HFF-Myc (cell line): ENCODE measurements around the gene RTRAF.

Source experiments
- DNase-seq: peaks from one replicate; pipeline ENCODE4 v3.0.0-alpha.2; 2011; ENCODE audit warnings: low read depth; ENCODE audit errors: extremely low read depth
- H3K4me3 ChIP-seq: replicated peaks from 2 replicates; pipeline ENCODE4 v1.5.1; 2011; ENCODE audit warnings: low read depth, mild to moderate bottlenecking, control low read depth, low read length
- TF ChIP-seq, protein P1 (sequence below): IDR thresholded peaks from 2 replicates; pipeline ENCODE4 v1.5.1; 2012; ENCODE audit warnings: mild to moderate bottlenecking, low read depth, low read length, control low read depth; ENCODE audit errors: missing control alignments

Gene RTRAF

DNA sequence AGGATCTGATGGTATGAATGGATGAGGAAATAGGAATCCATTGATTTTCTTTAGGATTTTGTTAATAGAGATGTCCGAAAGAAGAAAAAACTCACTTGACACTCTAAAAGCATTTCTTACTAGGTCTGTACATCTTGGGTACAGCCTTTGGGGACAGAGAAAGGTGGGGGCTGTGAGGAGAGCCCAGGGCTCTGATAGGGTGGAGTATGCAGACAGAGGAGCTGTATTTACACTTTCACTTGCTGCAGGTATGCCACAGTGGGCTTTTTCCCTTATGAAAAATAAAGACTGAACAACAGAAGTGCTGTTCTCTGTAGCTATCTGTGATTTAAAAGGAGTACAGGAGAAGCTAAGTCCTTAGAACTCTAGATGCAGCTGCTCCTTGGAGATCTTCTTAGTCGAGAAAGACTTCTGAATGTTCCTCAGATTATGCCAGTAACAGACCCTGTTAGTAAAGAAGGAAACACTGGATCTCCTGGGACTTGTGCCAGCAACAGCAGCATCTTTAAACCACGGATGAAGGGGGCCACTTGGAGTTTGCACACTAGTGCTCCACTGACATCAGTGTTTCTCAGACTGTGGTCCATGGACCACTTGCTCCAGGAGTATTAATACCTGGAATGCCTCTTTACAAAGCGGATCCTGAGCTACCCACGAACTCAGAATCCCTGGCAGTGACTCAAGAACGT lies 19.4 kb upstream of the RTRAF start:
- TF ChIP-seq, protein P1, sequence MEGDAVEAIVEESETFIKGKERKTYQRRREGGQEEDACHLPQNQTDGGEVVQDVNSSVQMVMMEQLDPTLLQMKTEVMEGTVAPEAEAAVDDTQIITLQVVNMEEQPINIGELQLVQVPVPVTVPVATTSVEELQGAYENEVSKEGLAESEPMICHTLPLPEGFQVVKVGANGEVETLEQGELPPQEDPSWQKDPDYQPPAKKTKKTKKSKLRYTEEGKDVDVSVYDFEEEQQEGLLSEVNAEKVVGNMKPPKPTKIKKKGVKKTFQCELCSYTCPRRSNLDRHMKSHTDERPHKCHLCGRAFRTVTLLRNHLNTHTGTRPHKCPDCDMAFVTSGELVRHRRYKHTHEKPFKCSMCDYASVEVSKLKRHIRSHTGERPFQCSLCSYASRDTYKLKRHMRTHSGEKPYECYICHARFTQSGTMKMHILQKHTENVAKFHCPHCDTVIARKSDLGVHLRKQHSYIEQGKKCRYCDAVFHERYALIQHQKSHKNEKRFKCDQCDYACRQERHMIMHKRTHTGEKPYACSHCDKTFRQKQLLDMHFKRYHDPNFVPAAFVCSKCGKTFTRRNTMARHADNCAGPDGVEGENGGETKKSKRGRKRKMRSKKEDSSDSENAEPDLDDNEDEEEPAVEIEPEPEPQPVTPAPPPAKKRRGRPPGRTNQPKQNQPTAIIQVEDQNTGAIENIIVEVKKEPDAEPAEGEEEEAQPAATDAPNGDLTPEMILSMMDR, result no peak
- DNase-seq, result no peak
- H3K4me3 ChIP-seq, result no peak overlapping the region

DNA sequence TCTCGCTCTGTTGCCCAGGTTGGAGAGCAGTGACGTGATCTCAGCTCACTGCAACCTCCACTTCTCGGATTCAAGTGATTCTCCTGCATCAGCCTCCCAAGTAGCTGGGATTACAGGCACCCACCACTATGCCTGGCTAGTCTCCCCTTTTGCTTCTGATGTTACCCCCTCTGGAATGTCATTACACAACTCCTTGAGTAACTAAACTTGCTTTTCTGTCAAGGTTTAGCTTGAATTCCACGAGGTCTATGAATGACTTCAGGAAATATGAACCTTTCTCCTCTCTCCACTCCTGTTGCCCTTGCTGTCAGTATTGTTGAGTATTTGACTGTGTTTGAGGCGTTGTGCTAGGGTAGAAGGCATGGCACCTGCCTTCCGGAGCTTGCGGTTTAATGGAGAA lies 16.8 kb upstream of the RTRAF start:
- H3K4me3 ChIP-seq, result no peak overlapping the region
- no peak for DNase-seq
- TF ChIP-seq, protein P1, result no peak

- TF ChIP-seq, protein P1, result no peak
- H3K4me3 ChIP-seq, result no peak overlapping the region
- no peak for DNase-seq
Measured at GRCh38 chr14:51977075-51977474, 12.3 kb upstream of the RTRAF start.

- TF ChIP-seq, protein P1, result no peak
- no peak for DNase-seq
Measured at GRCh38 chr14:51978681-51979085, 10.7 kb upstream of the RTRAF start.

DNA sequence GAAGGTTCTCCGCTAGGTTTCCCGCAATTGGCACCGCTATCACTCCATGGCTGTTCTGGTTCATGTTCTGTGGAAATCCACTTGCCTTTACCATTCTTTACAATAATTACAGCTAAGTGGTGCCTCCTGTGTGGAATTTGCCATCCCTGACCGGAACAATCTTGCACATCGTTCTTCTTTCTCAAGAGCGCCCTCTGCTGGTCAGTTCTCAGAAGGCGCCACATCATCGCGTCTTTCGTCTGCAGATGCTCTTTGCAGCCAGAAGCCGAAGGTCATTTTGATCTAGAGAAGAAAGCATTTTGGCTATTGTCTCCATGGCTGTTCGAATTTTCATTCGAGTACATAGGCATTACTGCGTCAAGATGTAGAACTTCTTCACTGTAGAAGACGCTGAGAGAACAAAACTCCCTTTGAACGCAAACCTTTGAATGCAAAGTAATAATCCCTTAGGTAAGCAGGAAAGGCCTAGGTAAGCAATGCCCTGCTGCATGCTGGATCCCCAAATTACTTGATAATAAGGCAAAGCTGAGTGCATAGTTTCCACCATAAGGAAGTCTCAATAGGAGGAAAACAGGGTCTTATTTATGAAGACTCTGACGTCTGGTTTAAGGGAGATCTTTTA lies 10.1 kb upstream of the RTRAF start:
- peak; percentile 73 for DNase-seq
- no peak overlapping the region for H3K4me3 ChIP-seq
- TF ChIP-seq, protein P1, result peak; percentile 86

More at GRCh38 chr14:51978681-51979085, 10.7 kb upstream of the RTRAF start:
- no peak overlapping the region for H3K4me3 ChIP-seq

DNA sequence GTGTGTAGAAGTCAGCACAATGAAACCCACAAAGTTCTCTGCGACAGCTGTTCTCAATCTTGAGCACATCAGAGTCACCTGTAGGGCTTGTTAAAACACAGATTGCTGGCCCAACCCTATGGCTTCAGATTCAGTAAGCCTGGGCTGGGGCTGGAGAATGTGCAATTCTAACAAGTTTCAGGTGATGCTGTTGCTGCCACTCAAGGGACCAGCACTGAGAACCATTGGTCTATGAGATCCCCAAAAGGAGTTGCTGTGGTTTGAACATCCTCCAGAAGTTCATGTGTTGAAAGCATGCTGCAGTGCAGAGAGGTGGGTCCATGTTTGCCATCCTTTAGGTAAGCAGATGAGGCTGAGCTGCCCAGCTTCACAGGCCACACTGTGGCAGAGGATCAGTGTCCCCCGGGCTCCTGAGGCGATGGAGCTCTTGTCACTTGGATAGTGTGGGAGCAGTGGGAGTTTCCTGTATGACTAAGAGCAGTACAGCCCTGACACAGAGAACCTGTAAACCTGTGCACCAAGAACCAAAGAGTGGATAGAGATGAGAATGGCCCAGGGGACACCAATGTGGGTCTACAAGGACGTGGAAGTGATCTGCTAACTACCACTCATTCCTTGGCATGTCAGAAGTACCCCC lies 8.0 kb upstream of the RTRAF start:
- TF ChIP-seq, protein P1, result no peak
- H3K4me3 ChIP-seq, result no peak overlapping the region
- DNase-seq, result no peak
